ENCODE measurements around the gene MLXIP. TPM values are rescaled to one million over a fixed set of nuclear protein-coding genes. Genes with fewer than 3 reads are reported as not detected.
"Not testable (repeated sequence)": the region's sequence is repeated elsewhere in the genome, so short reads cannot be mapped to it uniquely, and the experiment has no call there.

The MLXIP gene
- total RNA-seq, 1 experiment from 2014 or later = 46.3 TPM

- Histone ChIP-seq H3K9me3 (ENCODE audit: control insufficient read depth in 1 of 2, insufficient read depth in 1 of 2, low read depth in 1 of 2, low read length in 2 of 2) (no peaks in the 10 kb centered on the region), H3K4me3 (replicated peaks in 1 of 2; ENCODE audit: low read depth in 1 of 2, low read length in 2 of 2) (no peak overlapping the region), H3K27me3 (ENCODE audit: insufficient read depth, low read length) (no peaks in the 10 kb centered on the region), H3K4me2 (ENCODE audit: low read length) (no peak overlapping the region), H2AFZ (ENCODE audit: low read depth, low read length, poor library complexity, severe bottlenecking) (no peak overlapping the region), H3K4me1 (ENCODE audit: control insufficient read depth in 1 of 2, insufficient read depth in 2 of 2, low read length in 2 of 2) (peaks cover 26 to 44% of the 10 kb centered on the region in 2 experiments), H3K79me2 (ENCODE audit: insufficient read depth, low read length) (peaks cover 90% of the 10 kb centered on the region), H3K27ac (ENCODE audit: low read depth, low read length) (no peak overlapping the region), H3K36me3 (ENCODE audit: control insufficient read depth in 1 of 2, insufficient read depth in 2 of 2, low read length in 2 of 2) (no peaks in the 10 kb centered on the region), H3K9me2 (ENCODE audit: insufficient read depth) (no peaks in the 10 kb centered on the region), H4K20me1 (ENCODE audit: insufficient read depth) (no peaks in the 10 kb centered on the region; the same call in 1 of the 2 replicates), H3K9ac (ENCODE audit: low read length) (no peak overlapping the region)
- ChIA-PET POLR2A (no interaction called here), CTCF (no interaction called here), RAD21 (ENCODE audit: low non-redundant PET in 1 of 2, low total read pairs in 2 of 2, uncharacterized antibody in 2 of 2, unreplicated experiment in 2 of 2) (interaction anchor here in 1 of 2 experiments (0.7 kb wide), 1 partner anchor 39 kb away, joined by 4 read pairs; no protein-coding TSS in a partner anchor)
- DNase-seq (ENCODE audit: low read depth, low spot score) (no peak), ATAC-seq (no peak)
- TF ChIP-seq FOSL1 (IDR thresholded peaks at IDR 0.05; ENCODE audit: low read depth) (no peak), ELF1 (IDR thresholded peaks at IDR 0.05; ENCODE audit: borderline replicate concordance, low read depth) (no peak), ZNF274 (IDR thresholded peaks at IDR 0.05; ENCODE audit: low read depth, low read length) (no peak), SRF (IDR thresholded peaks at IDR 0.05; ENCODE audit: low read depth) (no peak), ZFX (IDR thresholded peaks at IDR 0.05) (no peak), ZBTB33 (IDR thresholded peaks at IDR 0.05; ENCODE audit: extremely low read depth, insufficient replicate concordance, low read length) (no peak), YY1 (IDR thresholded peaks at IDR 0.05; ENCODE audit: extremely low read depth, insufficient replicate concordance, low read depth, low read length) (no peak), REST (IDR thresholded peaks at IDR 0.05; ENCODE audit: low read depth) (no peak), EZH2 (IDR thresholded peaks at IDR 0.05) (no peak), EZH2phosphoT487 (IDR thresholded peaks at IDR 0.05; ENCODE audit: borderline replicate concordance) (no peak), MAX (IDR thresholded peaks at IDR 0.05) (no peak), POLR2A (IDR thresholded peaks at IDR 0.05; ENCODE audit: borderline replicate concordance, extremely low read depth, insufficient read depth, insufficient read length) (no peak)
- BruUV-seq (replicated peaks) = no TSS peak
- intact Hi-C loops (cut with micrococcal nuclease) = no loop called here
Observed at GRCh38 chr12:122104844-122105243, 26.3 kb downstream of the MLXIP start.

- Histone ChIP-seq H3K4me1 (ENCODE audit: control insufficient read depth in 1 of 2, insufficient read depth in 2 of 2, low read length in 2 of 2) (peaks cover 33 to 48% of the 10 kb centered on the region in 2 experiments), H3K79me2 (ENCODE audit: insufficient read depth, low read length) (peaks cover 89% of the 10 kb centered on the region)
- H3K36me3 ChIP-seq (ENCODE audit: control insufficient read depth in 1 of 2, insufficient read depth in 2 of 2, low read length in 2 of 2); RAD21 ChIA-PET (ENCODE audit: low non-redundant PET in 1 of 2, low total read pairs in 2 of 2, uncharacterized antibody in 2 of 2, unreplicated experiment in 2 of 2); intact Hi-C loops (cut with micrococcal nuclease); H4K20me1 ChIP-seq (ENCODE audit: insufficient read depth); H3K9ac ChIP-seq (ENCODE audit: low read length); BruUV-seq (replicated peaks); H3K27me3 ChIP-seq (ENCODE audit: insufficient read depth, low read length); DNase-seq (ENCODE audit: low read depth, low spot score); H3K9me2 ChIP-seq (ENCODE audit: insufficient read depth); H2AFZ ChIP-seq (ENCODE audit: low read depth, low read length, poor library complexity, severe bottlenecking); CTCF ChIA-PET; H3K9me3 ChIP-seq (ENCODE audit: control insufficient read depth in 1 of 2, insufficient read depth in 1 of 2, low read depth in 1 of 2, low read length in 2 of 2); H3K4me2 ChIP-seq (ENCODE audit: low read length); POLR2A ChIA-PET; ATAC-seq; H3K4me3 ChIP-seq (replicated peaks in 1 of 2; ENCODE audit: low read depth in 1 of 2, low read length in 2 of 2); H3K27ac ChIP-seq (ENCODE audit: low read depth, low read length): not testable (repeated sequence)
Observed at GRCh38 chr12:122105496-122105895, 26.9 kb downstream of the MLXIP start.

Measured in HCT116 (cell line).